IPS DF 6.9 (cell line): Measurements from ENCODE around the gene PTPMT1.
A peak's percentile ranks its signal among the peaks of the same experiment; 100 is the strongest.

Source experiments
- DNase-seq: peaks from one replicate; pipeline ENCODE4 v3.0.0-alpha.2; 2013; ENCODE audit warnings: low read depth, low spot score
- H3K27ac ChIP-seq: one replicate; pipeline ENCODE4 v1.5.1; 2013; ENCODE audit warnings: low read length, control low read depth
- H3K27me3 ChIP-seq: 2 replicates; pipeline ENCODE4 v1.6.1; 2013; ENCODE audit warnings: mild to moderate bottlenecking, low read length; ENCODE audit not compliant: control insufficient read depth, insufficient read depth
- H3K36me3 ChIP-seq: 2 replicates; pipeline ENCODE4 v1.6.1; 2013; ENCODE audit warnings: low read length; ENCODE audit not compliant: control insufficient read depth, insufficient read depth
- H3K4me1 ChIP-seq: 2 replicates; pipeline ENCODE4 v1.6.1; 2013; ENCODE audit warnings: low read length; ENCODE audit not compliant: control insufficient read depth, insufficient read depth
- H3K4me3 ChIP-seq: 2 replicates; pipeline ENCODE4 v1.5.1; 2013; ENCODE audit warnings: mild to moderate bottlenecking, low read length
- H3K9me3 ChIP-seq: 2 replicates; pipeline ENCODE4 v1.6.1; 2013; ENCODE audit warnings: low read length, inconsistent platforms; ENCODE audit not compliant: control insufficient read depth, insufficient read depth
- WGBS: extraction: QIAGEN DNeasy Blood & Tissue Kit; methylation state at CpG from one replicate; pipeline ENCODE4 v1.1.7; 2013; ENCODE audit warnings: mixed read lengths, missing lambda C conversion rate; ENCODE audit not compliant: insufficient read length, insufficient coverage; 5-methylcytosine and 5-hydroxymethylcytosine counted together

Gene PTPMT1

GRCh38 chr11:47606731-47607130 is 41.3 kb downstream of the PTPMT1 start:
- Histone ChIP-seq H3K36me3 (no peaks in the 10 kb centered on the region), H3K27ac (no peak overlapping the region), H3K4me1 (no peaks in the 10 kb centered on the region), H3K9me3 (no peaks in the 10 kb centered on the region), H3K27me3 (no peaks in the 10 kb centered on the region), H3K4me3 (no peak overlapping the region)
- no peak for DNase-seq
- no CpG with 5 or more reads among the region's 5 CpGs for WGBS

GRCh38 chr11:47607380-47607779 is 42.0 kb downstream of the PTPMT1 start:
- DNase-seq: no peak
- no peak overlapping the region for H3K4me3 ChIP-seq

GRCh38 chr11:47609675-47610074 is 44.3 kb downstream of the PTPMT1 start:
- H3K9me3 ChIP-seq: no peaks in the 10 kb centered on the region
- no peak for DNase-seq
- no peak overlapping the region for H3K4me3 ChIP-seq
- no peaks in the 10 kb centered on the region for H3K4me1 ChIP-seq
- no peak overlapping the region for H3K27ac ChIP-seq
- H3K27me3 ChIP-seq: no peaks in the 10 kb centered on the region
- no peaks in the 10 kb centered on the region for H3K36me3 ChIP-seq
- no CpG with 5 or more reads among the region's 3 CpGs for WGBS

More at GRCh38 chr11:47607380-47607779, 42.0 kb downstream of the PTPMT1 start:
- H3K9me3 ChIP-seq: no peaks in the 10 kb centered on the region
- H3K27me3 ChIP-seq: no peaks in the 10 kb centered on the region
- H3K4me1 ChIP-seq: no peaks in the 10 kb centered on the region
- no CpG with 5 or more reads among the region's 7 CpGs for WGBS
- no peaks in the 10 kb centered on the region for H3K36me3 ChIP-seq
- H3K27ac ChIP-seq: no peak overlapping the region

GRCh38 chr11:47611348-47611794 is 46.0 kb downstream of the PTPMT1 start:
- Histone ChIP-seq H3K9me3 (no peaks in the 10 kb centered on the region), H3K4me3 (no peak overlapping the region), H3K27ac (no peak overlapping the region), H3K4me1 (no peaks in the 10 kb centered on the region), H3K36me3 (no peaks in the 10 kb centered on the region), H3K27me3 (no peaks in the 10 kb centered on the region)
- no peak for DNase-seq
- no CpG with 5 or more reads among the region's 6 CpGs for WGBS

GRCh38 chr11:47615249-47615648 is 49.9 kb downstream of the PTPMT1 start:
- no peak for DNase-seq
- Histone ChIP-seq H3K9me3 (no peaks in the 10 kb centered on the region), H3K27me3 (no peaks in the 10 kb centered on the region), H3K4me3 (no peak overlapping the region), H3K36me3 (0 out of 2 replicates have a peak, but pooled peaks cover 1% of the 10 kb centered on the region), H3K27ac (no peak overlapping the region), H3K4me1 (no peaks in the 10 kb centered on the region)

GRCh38 chr11:47616726-47617416 is 51.5 kb downstream of the PTPMT1 start:
- H3K4me1 ChIP-seq: no peaks in the 10 kb centered on the region
- no peak overlapping the region for H3K27ac ChIP-seq
- no CpG with 5 or more reads among the region's 10 CpGs for WGBS

GRCh38 chr11:47617417-47617809 is 52.0 kb downstream of the PTPMT1 start:
- Histone ChIP-seq H3K9me3 (no peaks in the 10 kb centered on the region), H3K4me3 (no peak overlapping the region), H3K36me3 (peaks cover 13% of the 10 kb centered on the region; the same call in 1 of the 2 replicates), H3K4me1 (no peaks in the 10 kb centered on the region), H3K27ac (no peak overlapping the region), H3K27me3 (no peaks in the 10 kb centered on the region)
- WGBS: no CpG with 5 or more reads among the region's 3 CpGs
- no peak for DNase-seq

More at GRCh38 chr11:47616726-47617416, 51.5 kb downstream of the PTPMT1 start:
- Histone ChIP-seq H3K4me3 (no peak overlapping the region), H3K27me3 (no peaks in the 10 kb centered on the region), H3K9me3 (no peaks in the 10 kb centered on the region), H3K36me3 (peaks cover 13% of the 10 kb centered on the region; the same call in 1 of the 2 replicates)
- DNase-seq: peak; percentile 29

- no peak overlapping the region for H3K4me3 ChIP-seq
- H3K27me3 ChIP-seq: no peaks in the 10 kb centered on the region
- no peak for DNase-seq
- H3K9me3 ChIP-seq: no peaks in the 10 kb centered on the region
- H3K36me3 ChIP-seq: peaks cover 15% of the 10 kb centered on the region; the same call in 1 of the 2 replicates
- H3K4me1 ChIP-seq: no peaks in the 10 kb centered on the region
- H3K27ac ChIP-seq: no peak overlapping the region
- WGBS: no CpG with 5 or more reads among the region's 2 CpGs
These were observed 55.5 kb downstream of the PTPMT1 start for GRCh38 chr11:47620836-47621378.
